Karpas-422 (cell line): ENCODE measurements around the gene THSD1. TPM values are rescaled to one million over a fixed set of nuclear protein-coding genes. Genes with fewer than 3 reads are reported as not detected.
"Not testable (repeated sequence)": the region's sequence is repeated elsewhere in the genome, so short reads cannot be mapped to it uniquely, and the experiment has no call there.

Source experiments
- DNase-seq: peaks from one replicate; pipeline ENCODE4 v3.0.0-alpha.2; 2015
- H2AFZ ChIP-seq: fragments of 200-600 bp; sonication (generic); 2 replicates; pipeline ENCODE4 v1.6.1; 2014; ENCODE audit warnings: antibody characterized with exemption, low read length, mixed read lengths
- H3K27ac ChIP-seq: fragments of 200-600 bp; sonication (generic); 2 replicates; pipeline ENCODE4 v1.5.1; 2014; ENCODE audit warnings: mild to moderate bottlenecking, low read length, moderate library complexity
- H3K27me3 ChIP-seq: fragments of 200-600 bp; sonication (generic); 2 replicates; pipeline ENCODE4 v1.6.1; 2014; ENCODE audit warnings: low read length, mixed read lengths
- H3K36me3 ChIP-seq: fragments of 200-600 bp; sonication (generic); 2 replicates; pipeline ENCODE4 v1.6.1; 2014; ENCODE audit warnings: low read length, mixed read lengths; ENCODE audit not compliant: insufficient read depth
- H3K4me1 ChIP-seq: fragments of 200-600 bp; sonication (generic); 2 replicates; pipeline ENCODE4 v1.6.1; 2014; ENCODE audit warnings: mild to moderate bottlenecking, low read length, mixed read lengths
- H3K4me2 ChIP-seq: fragments of 200-600 bp; sonication (generic); 2 replicates; pipeline ENCODE4 v1.6.1; 2014; ENCODE audit warnings: low read length, low read depth, mild to moderate bottlenecking; ENCODE audit not compliant: poor library complexity, severe bottlenecking
- H3K4me3 ChIP-seq: fragments of 200-600 bp; sonication (generic); 2 replicates; pipeline ENCODE4 v1.5.1; 2014; ENCODE audit warnings: mild to moderate bottlenecking, antibody characterized with exemption, low read length, mixed read lengths
- H3K79me2 ChIP-seq: fragments of 200-600 bp; sonication (generic); 2 replicates; pipeline ENCODE4 v1.6.1; 2014; ENCODE audit warnings: mild to moderate bottlenecking, low read length, mixed read lengths
- H3K9ac ChIP-seq: fragments of 200-600 bp; sonication (generic); 2 replicates; pipeline ENCODE4 v1.6.0; 2014; ENCODE audit warnings: low read length
- H3K9me2 ChIP-seq: fragments of 200-600 bp; sonication (generic), shearing (Covaris generic); replicated peaks from 2 replicates; pipeline ENCODE4 v1.6.0; 2014; ENCODE audit warnings: mild to moderate bottlenecking, low read length, moderate library complexity; ENCODE audit not compliant: insufficient read depth
- H3K9me3 ChIP-seq: fragments of 300-700, 200-600 bp; sonication (generic); 2 replicates; pipeline ENCODE4 v1.6.1; 2014; ENCODE audit warnings: low read length, mixed read lengths
- H4K20me1 ChIP-seq: fragments of 200-600 bp; sonication (generic); 2 replicates; pipeline ENCODE4 v1.6.1; 2014; ENCODE audit warnings: mild to moderate bottlenecking, antibody characterized with exemption, low read length, low read depth; ENCODE audit not compliant: insufficient read depth
- total RNA-seq: library from RNA; depleted of rRNA; stranded (reverse); fragments of >200 nt; shearing (Covaris generic); gene quantifications from 2 replicates; pipeline ENCODE4 v1.2.3, GENCODE V29; 2014; ENCODE audit warnings: low replicate concordance

Gene THSD1
- total RNA-seq, 1 experiment from 2014 or later: 1.6 TPM

DNA sequence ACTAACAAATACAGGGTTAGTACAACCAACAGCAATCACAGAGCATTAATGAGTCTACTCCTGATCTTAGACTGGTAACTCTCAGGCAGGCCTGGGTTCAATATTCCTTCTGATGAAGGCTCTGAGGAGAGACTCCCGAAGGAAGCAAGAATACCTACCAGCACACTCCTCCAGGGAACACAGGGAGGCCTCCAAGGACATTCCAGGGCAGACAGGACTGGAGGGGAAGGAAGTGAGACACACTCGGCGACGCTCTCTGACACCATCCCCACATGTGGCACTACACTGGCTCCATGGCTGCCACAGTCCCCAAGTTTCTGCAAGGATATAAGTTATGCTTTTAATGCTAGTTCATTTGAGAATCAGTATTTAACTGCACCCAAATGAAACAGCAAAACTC lies 20.1 kb downstream of the THSD1 start:
- Histone ChIP-seq H3K27me3 (no peaks in the 10 kb centered on the region), H3K4me2 (no peak overlapping the region), H3K4me1 (no peaks in the 10 kb centered on the region), H3K9me3 (no peaks in the 10 kb centered on the region), H3K36me3 (no peaks in the 10 kb centered on the region), H3K9ac (no peak overlapping the region), H2AFZ (no peak overlapping the region), H4K20me1 (no peaks in the 10 kb centered on the region), H3K27ac (no peak overlapping the region), H3K4me3 (no peak overlapping the region), H3K9me2 (no peaks in the 10 kb centered on the region), H3K79me2 (no peaks in the 10 kb centered on the region)
- DNase-seq: no peak

DNA sequence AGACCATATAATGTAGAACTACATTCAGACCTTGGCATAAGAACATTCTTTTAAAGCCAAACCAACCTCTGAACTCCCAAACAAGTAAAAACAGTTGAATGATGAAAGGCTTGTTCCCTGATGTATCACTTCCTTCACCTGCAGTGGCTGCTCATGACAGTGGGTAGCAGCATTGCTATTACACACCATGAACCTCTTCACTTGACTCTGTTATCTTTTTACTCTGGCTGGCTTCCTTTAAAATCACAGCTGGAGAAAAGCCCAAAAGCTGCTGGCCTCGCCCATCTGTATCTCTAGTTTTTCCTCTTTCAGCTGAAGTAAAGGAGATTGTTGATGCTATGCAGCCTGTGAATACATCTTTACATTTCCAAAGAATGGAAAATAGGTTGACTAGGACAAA lies 22.6 kb downstream of the THSD1 start:
- DNase-seq: no peak
- H3K36me3 ChIP-seq: no peaks in the 10 kb centered on the region
- no peaks in the 10 kb centered on the region for H3K9me3 ChIP-seq
- no peak overlapping the region for H3K27ac ChIP-seq
- no peaks in the 10 kb centered on the region for H3K4me1 ChIP-seq
- H3K79me2 ChIP-seq: no peaks in the 10 kb centered on the region
- H3K4me2 ChIP-seq: no peak overlapping the region
- no peaks in the 10 kb centered on the region for H4K20me1 ChIP-seq
- H3K27me3 ChIP-seq: no peaks in the 10 kb centered on the region
- no peak overlapping the region for H2AFZ ChIP-seq
- H3K4me3 ChIP-seq: no peak overlapping the region
- no peaks in the 10 kb centered on the region for H3K9me2 ChIP-seq
- no peak overlapping the region for H3K9ac ChIP-seq

DNA sequence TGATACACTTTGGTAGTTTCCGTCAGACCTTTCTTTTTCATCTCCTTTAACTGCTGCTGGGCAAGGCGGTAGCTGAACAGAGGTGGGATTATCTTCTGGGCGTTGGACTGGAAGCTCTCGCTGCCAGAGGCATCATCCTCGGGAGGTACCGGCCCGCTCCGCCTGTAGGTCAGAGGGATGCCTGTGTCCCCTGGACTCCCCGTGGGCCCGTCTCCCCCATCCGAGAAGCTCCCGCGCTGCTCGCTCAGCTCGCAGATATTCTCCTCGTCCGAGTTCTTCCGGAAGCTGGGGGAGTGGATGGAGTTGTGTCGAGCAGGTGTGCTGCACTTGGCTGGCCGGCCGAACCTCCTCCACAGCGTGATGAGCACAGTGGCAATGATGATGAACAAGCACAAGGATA lies 27.7 kb downstream of the THSD1 start:
- H3K9me3 ChIP-seq: no peaks in the 10 kb centered on the region
- no peak for DNase-seq
- no peaks in the 10 kb centered on the region for H3K79me2 ChIP-seq
- H3K9ac ChIP-seq: no peak overlapping the region
- H3K36me3 ChIP-seq: no peaks in the 10 kb centered on the region
- no peaks in the 10 kb centered on the region for H4K20me1 ChIP-seq
- H3K27ac ChIP-seq: no peak overlapping the region
- H3K9me2 ChIP-seq: no peaks in the 10 kb centered on the region
- H3K4me1 ChIP-seq: no peaks in the 10 kb centered on the region
- H3K4me3 ChIP-seq: no peak overlapping the region
- no peaks in the 10 kb centered on the region for H3K27me3 ChIP-seq
- H2AFZ ChIP-seq: no peak overlapping the region
- no peak overlapping the region for H3K4me2 ChIP-seq

DNA sequence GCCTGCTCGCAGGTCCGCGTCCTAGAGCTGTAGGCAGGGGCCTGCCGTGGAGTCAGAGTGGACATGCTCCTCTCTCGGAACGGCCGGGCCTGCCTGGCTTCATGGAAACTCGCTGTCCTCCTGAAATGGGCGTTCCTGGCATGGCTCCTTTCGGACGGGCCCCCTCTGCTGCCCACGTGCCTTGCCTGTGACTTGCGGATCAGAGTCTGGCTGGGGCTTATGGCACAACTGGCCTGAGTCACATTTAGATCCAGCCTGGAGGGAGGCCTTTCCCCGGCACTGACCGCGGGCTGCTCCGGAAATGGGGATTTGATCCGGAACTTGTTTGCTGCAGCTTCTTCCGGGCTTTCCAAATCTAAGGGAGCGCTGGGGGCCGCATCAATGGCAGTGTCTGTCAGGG lies 28.1 kb downstream of the THSD1 start:
- H3K27me3 ChIP-seq: no peaks in the 10 kb centered on the region
- H3K9me2 ChIP-seq: no peaks in the 10 kb centered on the region
- no peak overlapping the region for H3K27ac ChIP-seq
- no peaks in the 10 kb centered on the region for H3K4me1 ChIP-seq
- no peaks in the 10 kb centered on the region for H3K36me3 ChIP-seq
- no peaks in the 10 kb centered on the region for H4K20me1 ChIP-seq
- no peaks in the 10 kb centered on the region for H3K79me2 ChIP-seq
- no peak for DNase-seq
- H3K4me3 ChIP-seq: no peak overlapping the region
- H3K9me3 ChIP-seq: no peaks in the 10 kb centered on the region
- H2AFZ ChIP-seq: no peak overlapping the region
- no peak overlapping the region for H3K4me2 ChIP-seq
- H3K9ac ChIP-seq: no peak overlapping the region

DNA sequence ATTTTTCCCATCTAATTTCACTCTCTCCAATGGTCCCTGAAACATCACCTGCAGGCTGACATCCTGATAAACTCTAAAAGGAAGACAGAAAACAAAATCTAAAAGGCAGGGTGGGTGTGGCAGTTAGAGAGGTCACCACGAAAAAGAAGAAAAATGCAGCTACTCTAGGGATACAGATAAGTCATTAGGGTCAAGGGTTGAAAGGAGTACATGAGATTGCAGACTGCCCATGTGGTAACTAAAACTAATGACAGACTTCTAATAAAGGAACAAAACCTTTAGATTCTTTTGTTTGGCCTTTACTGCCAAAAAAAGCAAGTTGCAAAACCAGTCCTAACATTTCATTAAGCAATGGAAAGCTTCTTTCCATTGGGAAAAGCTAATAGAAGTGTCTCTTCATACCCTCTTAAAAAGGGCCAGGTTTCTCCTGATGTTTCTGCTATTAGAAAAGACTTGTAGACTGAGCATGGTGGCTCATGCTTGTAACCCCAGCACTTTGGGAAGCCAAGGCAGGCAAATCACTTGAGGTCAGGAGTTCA lies 31.0 kb downstream of the THSD1 start:
- Histone ChIP-seq H3K4me1 (no peaks in the 10 kb centered on the region), H3K9me3 (no peaks in the 10 kb centered on the region), H3K79me2 (no peaks in the 10 kb centered on the region), H2AFZ (no peak overlapping the region), H3K9me2 (no peaks in the 10 kb centered on the region), H3K4me2 (no peak overlapping the region), H3K27ac (no peak overlapping the region), H3K4me3 (no peak overlapping the region), H3K36me3 (no peaks in the 10 kb centered on the region), H3K27me3 (no peaks in the 10 kb centered on the region), H4K20me1 (no peaks in the 10 kb centered on the region), H3K9ac (no peak overlapping the region)
- DNase-seq: no peak

DNA sequence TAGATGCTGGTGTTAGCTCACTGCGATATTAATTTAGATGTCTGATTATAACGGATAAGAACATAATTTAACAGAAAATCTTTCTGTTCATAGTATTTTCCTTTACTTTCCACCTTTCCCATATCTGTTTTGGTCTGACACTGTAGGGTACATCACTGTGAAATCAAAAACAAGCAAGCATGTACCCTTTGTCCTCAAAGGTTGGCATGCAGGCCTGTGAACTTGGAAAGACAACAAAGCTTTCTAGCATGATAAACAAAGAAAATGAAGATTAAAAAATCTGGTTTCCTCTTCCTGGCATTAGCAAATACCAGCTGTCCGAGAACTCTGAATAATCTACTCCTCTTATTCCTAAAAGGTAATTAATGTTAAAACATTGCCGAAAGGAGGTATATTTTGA lies 31.6 kb downstream of the THSD1 start:
- H3K9me2 ChIP-seq: no peaks in the 10 kb centered on the region
- H3K4me1 ChIP-seq: no peaks in the 10 kb centered on the region
- H3K4me2 ChIP-seq: no peak overlapping the region
- H4K20me1 ChIP-seq: no peaks in the 10 kb centered on the region
- H2AFZ ChIP-seq: no peak overlapping the region
- no peaks in the 10 kb centered on the region for H3K9me3 ChIP-seq
- no peak for DNase-seq
- no peaks in the 10 kb centered on the region for H3K36me3 ChIP-seq
- H3K9ac ChIP-seq: no peak overlapping the region
- H3K27me3 ChIP-seq: no peaks in the 10 kb centered on the region
- no peaks in the 10 kb centered on the region for H3K79me2 ChIP-seq
- H3K4me3 ChIP-seq: no peak overlapping the region
- no peak overlapping the region for H3K27ac ChIP-seq

DNA sequence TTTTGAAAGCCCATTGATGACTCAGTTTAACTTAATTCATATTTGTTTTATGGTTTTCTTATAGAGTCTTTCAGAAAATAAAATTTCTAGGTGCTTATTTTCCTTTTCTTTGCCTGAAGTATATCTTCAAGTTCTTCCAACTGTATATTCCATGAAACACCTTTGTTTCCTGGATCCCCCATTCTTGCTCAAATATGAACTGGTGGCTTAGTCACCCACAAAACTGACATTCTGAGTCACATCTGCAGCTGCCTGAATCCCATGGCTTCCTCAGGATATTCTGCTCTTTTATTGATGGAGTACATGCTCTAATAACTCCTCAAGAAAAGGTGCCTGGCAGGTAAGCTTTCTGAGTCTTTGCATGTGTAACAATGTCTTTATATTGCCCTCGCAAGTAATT lies 32.7 kb downstream of the THSD1 start:
- H3K4me1 ChIP-seq, H3K4me2 ChIP-seq, H3K4me3 ChIP-seq, H3K79me2 ChIP-seq, H4K20me1 ChIP-seq, H3K9me2 ChIP-seq, H3K9ac ChIP-seq, H3K27me3 ChIP-seq, H3K9me3 ChIP-seq, H3K36me3 ChIP-seq, H3K27ac ChIP-seq, DNase-seq, H2AFZ ChIP-seq: not testable (repeated sequence)

DNA sequence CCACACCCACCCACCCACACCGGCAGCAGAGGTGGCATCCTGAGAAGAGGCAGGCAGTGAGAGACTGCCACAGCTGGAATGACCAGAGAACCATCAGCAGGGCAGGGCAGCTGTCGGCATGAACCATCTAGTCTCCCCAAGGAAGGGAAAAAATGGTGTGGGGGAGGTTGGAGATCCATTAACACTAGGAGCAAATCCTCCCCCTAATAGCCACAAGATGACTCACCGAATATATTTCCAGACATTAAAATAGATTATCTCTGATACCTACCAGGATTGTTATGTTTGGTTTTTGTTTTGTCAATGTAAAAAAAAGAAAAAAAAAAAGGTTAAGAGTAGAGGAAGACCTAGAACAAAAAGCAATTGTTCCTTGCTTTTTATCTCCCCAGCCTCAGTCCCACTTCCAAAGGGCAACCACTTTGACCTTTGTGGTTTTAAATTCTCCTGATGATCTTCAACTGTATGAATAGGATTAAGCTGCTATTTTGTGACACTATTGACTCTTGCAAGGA lies 34.2 kb downstream of the THSD1 start:
- Histone ChIP-seq H3K79me2 (no peaks in the 10 kb centered on the region), H3K9me3 (no peaks in the 10 kb centered on the region), H3K9me2 (no peaks in the 10 kb centered on the region), H3K4me1 (no peaks in the 10 kb centered on the region), H4K20me1 (no peaks in the 10 kb centered on the region), H3K27me3 (no peaks in the 10 kb centered on the region), H3K9ac (no peak overlapping the region), H3K36me3 (no peaks in the 10 kb centered on the region), H3K4me2 (no peak overlapping the region), H3K4me3 (no peak overlapping the region), H3K27ac (no peak overlapping the region), H2AFZ (no peak overlapping the region)
- no peak for DNase-seq

DNA sequence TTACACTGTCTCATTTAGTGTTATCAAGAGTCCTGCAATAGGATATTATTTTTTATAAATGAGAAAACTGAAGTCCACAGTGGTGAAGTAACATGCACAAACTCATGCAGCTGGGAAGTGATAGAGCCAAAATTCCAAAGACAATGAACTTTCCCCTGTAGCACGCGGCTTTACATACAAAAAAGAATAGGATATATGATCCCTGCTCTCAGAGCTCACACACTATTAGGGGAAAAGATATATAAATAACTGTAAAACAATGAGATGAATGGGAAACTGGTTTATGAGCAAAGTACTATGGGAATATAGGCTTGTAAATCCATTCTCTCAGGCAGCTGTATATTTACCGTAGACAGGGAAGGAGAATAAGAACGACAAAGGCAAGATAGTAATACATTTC lies 39.7 kb downstream of the THSD1 start:
- Histone ChIP-seq H3K27ac (no peak overlapping the region), H3K4me2 (no peak overlapping the region), H3K79me2 (no peaks in the 10 kb centered on the region), H3K9me2 (no peaks in the 10 kb centered on the region), H3K9me3 (no peaks in the 10 kb centered on the region), H3K4me3 (no peak overlapping the region), H4K20me1 (no peaks in the 10 kb centered on the region), H2AFZ (no peak overlapping the region), H3K9ac (no peak overlapping the region), H3K4me1 (no peaks in the 10 kb centered on the region), H3K27me3 (no peaks in the 10 kb centered on the region), H3K36me3 (no peaks in the 10 kb centered on the region)
- DNase-seq: no peak
